Kidney (tissue), 14 donors: ENCODE results near the gene PLA1A. TPM values are rescaled to one million over a fixed set of nuclear protein-coding genes. Genes with fewer than 3 reads are reported as not detected.

Experiments
- DNase-seq, 5 donors: peaks; one replicate each; pipeline ENCODE4 v3.0.0-alpha.2; 2013 to 2020
- FAIRE-seq: peaks from 2 replicates; lab custom pipeline; 2012; peaks lifted over from hg19 to GRCh38; lab: Jason Lieb, UNC
- H3K27ac ChIP-seq, 2 donors: one replicate each; pipeline ENCODE4 v1.7.0; 2013; ENCODE audit warnings: low read depth in 2 of 2, low read length in 2 of 2, inconsistent platforms in 1 of 2
- H3K27me3 ChIP-seq: one replicate; pipeline ENCODE4 v1.7.1; 2013; ENCODE audit warnings: low read length, inconsistent platforms; ENCODE audit not compliant: control insufficient read depth, insufficient read depth
- H3K36me3 ChIP-seq, 3 donors: one replicate each; pipeline versions ENCODE4 v1.7.0 to v1.7.1; 2013; ENCODE audit warnings: low read length in 3 of 3, control low read depth in 1 of 3, inconsistent platforms in 1 of 3; ENCODE audit not compliant: insufficient read depth in 3 of 3, control insufficient read depth in 2 of 3
- H3K4me1 ChIP-seq, 3 donors: one replicate each; pipeline versions ENCODE4 v1.7.0 to v1.7.1; 2013; ENCODE audit warnings: low read length in 3 of 3, inconsistent platforms in 1 of 3, low read depth in 1 of 3; ENCODE audit not compliant: control insufficient read depth in 2 of 3, insufficient read depth in 2 of 3
- H3K4me3 ChIP-seq, 3 donors: one replicate each; pipeline versions ENCODE4 v1.7.0 to v1.8.1; 2013; ENCODE audit warnings: low read length in 3 of 3, control low read depth in 1 of 3, inconsistent platforms in 1 of 3
- H3K9ac ChIP-seq, 3 donors: one replicate each; pipeline versions ENCODE4 v1.7.0 to v1.7.1; 2013; ENCODE audit warnings: low read length in 3 of 3, control low read depth in 1 of 3, inconsistent platforms in 1 of 3
- H3K9me3 ChIP-seq, 3 donors: one replicate each; pipeline versions ENCODE4 v1.7.0 to v1.7.1; 2013; ENCODE audit warnings: low read length in 3 of 3, control low read depth in 1 of 3, inconsistent platforms in 1 of 3; ENCODE audit not compliant: control insufficient read depth in 2 of 3, insufficient read depth in 1 of 3
- CTCF ChIP-seq: IDR thresholded peaks from 3 replicates; pipeline ENCODE4 v1.5.1; 2012; ENCODE audit warnings: mild to moderate bottlenecking, moderate library complexity, borderline replicate concordance; ENCODE audit not compliant: insufficient read depth; ENCODE audit errors: extremely low read depth
- intact Hi-C: fragments of 100-400 bp; cut with DNase I; formaldehyde crosslinking; loops from one replicate; pipeline ENCODE4 v1.11.1; 2022
- polyA plus RNA-seq: library from polyadenylated mRNA; stranded (reverse); fragments of 350-450 nt; fragmentation: Illumina TruSeq; extraction: RNeasy Lipid Tissue Mini Kit (QIAGEN cat#74804); gene quantifications from one replicate; pipeline ENCODE4 v1.2.3, GENCODE V29; 2014; ENCODE audit warnings: low read depth, low replicate concordance; ENCODE audit not compliant: insufficient read depth
- total RNA-seq: library from RNA; stranded (reverse); fragmentation: NEBNext Ultra II Directional; extraction: Animal tissue kit (Norgen Biotek cat#: 25700); gene quantifications from one replicate; pipeline ENCODE4 v1.2.1, GENCODE V29; 2021
- donor health status: control.
- donor health status: control.
- donor health status: control.
- donor health status: control.
- donor health status: control.
- donor health status: DM: yes; HTN: yes; CAD: no.
- donor health status: Normal renal cell carcinoma (clear cell type).

The PLA1A gene
- total and polyA plus RNA-seq, 2 donors from 2014 or later = 6.7 to 10.1 TPM

GRCh38 chr3:119641416-119641815, 43.7 kb downstream of the PLA1A start:
- peaks cover 0 to 6% (median 5%) of the 10 kb centered on the region in 3 donors for H3K4me1 ChIP-seq
- no peak overlapping the region for H3K4me3 ChIP-seq
- DNase-seq = no peak
- TF ChIP-seq CTCF = no peak
- FAIRE-seq = no peak
- H3K27ac ChIP-seq = no peak overlapping the region
- no peaks in the 10 kb centered on the region for H3K9me3 ChIP-seq
- H3K27me3 ChIP-seq = no peaks in the 10 kb centered on the region
- H3K36me3 ChIP-seq = peaks cover 0 to 4% (median 4%) of the 10 kb centered on the region in 3 donors
- intact Hi-C loops = no loop called here
- H3K9ac ChIP-seq = no peak overlapping the region

- no peak overlapping the region for H3K9ac ChIP-seq
- FAIRE-seq (no peak), DNase-seq (peak in 1 of 5 donors; percentile 62)
- H3K27me3 ChIP-seq = no peaks in the 10 kb centered on the region
- H3K9me3 ChIP-seq = no peaks in the 10 kb centered on the region
- no peak for TF ChIP-seq CTCF
- peaks cover 0 to 4% (median 4%) of the 10 kb centered on the region in 3 donors for H3K36me3 ChIP-seq
- H3K27ac ChIP-seq = no peak overlapping the region
- H3K4me3 ChIP-seq = no peak overlapping the region
- intact Hi-C loops = no loop called here
- peaks cover 0 to 3% (median 0%) of the 10 kb centered on the region in 3 donors for H3K4me1 ChIP-seq
Observed at GRCh38 chr3:119642746-119643473, 45.2 kb downstream of the PLA1A start.

- Histone ChIP-seq H3K4me3 (no peak overlapping the region), H3K36me3 (peaks cover 0 to 4% (median 4%) of the 10 kb centered on the region in 3 donors), H3K9ac (no peak overlapping the region), H3K27ac (no peak overlapping the region), H3K27me3 (no peaks in the 10 kb centered on the region), H3K9me3 (no peaks in the 10 kb centered on the region), H3K4me1 (peaks cover 0 to 6% (median 0%) of the 10 kb centered on the region in 3 donors)
- no peak for TF ChIP-seq CTCF
- intact Hi-C loops = no loop called here
- FAIRE-seq (no peak), DNase-seq (no peak)
Observed at GRCh38 chr3:119643528-119643927, 45.8 kb downstream of the PLA1A start.
